Activated T-cell treated with anti-CD3 and anti-CD28 coated beads, Interleukin-2, amount 50 U/mL, for 24 hours (primary cell): ENCODE results near the gene TRIO.

Experiments used
- DNase-seq: peaks from one replicate; pipeline ENCODE4 v3.0.0-alpha.2; 2020
- H3K27ac Mint-ChIP-seq: 2 replicates; pipeline ENCODE4 v1.8.0; 2020; ENCODE audit warnings: mild to moderate bottlenecking, mixed read lengths
- H3K27me3 Mint-ChIP-seq: 2 replicates; pipeline ENCODE4 v1.8.0; 2020; ENCODE audit warnings: mixed read lengths
- H3K36me3 Mint-ChIP-seq: 2 replicates; pipeline ENCODE4 v1.8.0; 2020; ENCODE audit warnings: low read depth, mixed read lengths
- H3K4me1 Mint-ChIP-seq: 2 replicates; pipeline ENCODE4 v1.8.0; 2020; ENCODE audit warnings: low read depth, mixed read lengths
- H3K4me3 Mint-ChIP-seq: 2 replicates; pipeline ENCODE4 v1.8.0; 2020; ENCODE audit warnings: mild to moderate bottlenecking, moderate library complexity, mixed read lengths
- H3K9me3 Mint-ChIP-seq: 2 replicates; pipeline ENCODE4 v1.8.0; 2020; ENCODE audit warnings: mixed read lengths

The TRIO gene

DNA sequence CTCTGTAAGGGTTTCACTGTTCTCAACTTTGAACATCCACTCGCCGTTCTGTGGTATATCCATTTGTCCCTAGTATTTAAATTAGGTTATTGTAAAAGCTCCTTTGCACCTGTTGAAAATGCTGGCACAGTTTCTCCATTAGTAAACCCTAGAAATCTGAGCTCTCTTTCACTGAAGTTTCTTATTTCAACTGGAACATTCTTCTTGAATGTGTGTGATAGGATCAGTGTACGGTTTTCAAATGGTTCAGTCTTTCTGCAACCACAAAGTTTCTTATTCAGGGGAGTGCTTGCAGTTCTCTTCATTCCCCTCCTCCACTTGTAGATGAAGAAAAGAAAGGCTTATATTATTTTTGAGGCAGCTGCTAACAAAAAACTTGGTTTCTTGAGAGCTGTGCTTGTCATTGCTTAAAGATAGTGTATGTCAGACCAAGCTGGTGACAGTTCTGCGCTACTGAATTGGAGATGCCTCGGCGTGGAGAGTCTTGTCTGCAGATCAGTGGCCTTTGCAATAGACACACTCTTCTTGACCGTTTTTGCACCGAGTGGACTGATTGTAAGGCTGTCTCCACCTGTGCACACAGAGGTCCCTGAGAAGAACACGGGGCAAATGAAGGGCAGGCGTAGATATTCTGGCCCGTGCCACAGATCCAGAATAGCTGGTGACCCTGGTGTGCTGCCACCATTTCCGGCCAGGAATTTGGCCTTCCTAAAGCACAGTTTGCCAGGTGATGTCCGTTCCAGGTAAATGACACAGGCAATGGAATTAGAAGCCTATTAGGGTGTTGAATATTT is 102.2 kb downstream of the TRIO start:
- H3K27me3 Mint-ChIP-seq = peaks cover 15% of the 10 kb centered on the region
- H3K9me3 Mint-ChIP-seq = no peaks in the 10 kb centered on the region
- H3K4me1 Mint-ChIP-seq = no peaks in the 10 kb centered on the region
- no peaks in the 10 kb centered on the region for H3K36me3 Mint-ChIP-seq
- no peak overlapping the region for H3K4me3 Mint-ChIP-seq
- no peak overlapping the region for H3K27ac Mint-ChIP-seq
- no peak for DNase-seq

DNA sequence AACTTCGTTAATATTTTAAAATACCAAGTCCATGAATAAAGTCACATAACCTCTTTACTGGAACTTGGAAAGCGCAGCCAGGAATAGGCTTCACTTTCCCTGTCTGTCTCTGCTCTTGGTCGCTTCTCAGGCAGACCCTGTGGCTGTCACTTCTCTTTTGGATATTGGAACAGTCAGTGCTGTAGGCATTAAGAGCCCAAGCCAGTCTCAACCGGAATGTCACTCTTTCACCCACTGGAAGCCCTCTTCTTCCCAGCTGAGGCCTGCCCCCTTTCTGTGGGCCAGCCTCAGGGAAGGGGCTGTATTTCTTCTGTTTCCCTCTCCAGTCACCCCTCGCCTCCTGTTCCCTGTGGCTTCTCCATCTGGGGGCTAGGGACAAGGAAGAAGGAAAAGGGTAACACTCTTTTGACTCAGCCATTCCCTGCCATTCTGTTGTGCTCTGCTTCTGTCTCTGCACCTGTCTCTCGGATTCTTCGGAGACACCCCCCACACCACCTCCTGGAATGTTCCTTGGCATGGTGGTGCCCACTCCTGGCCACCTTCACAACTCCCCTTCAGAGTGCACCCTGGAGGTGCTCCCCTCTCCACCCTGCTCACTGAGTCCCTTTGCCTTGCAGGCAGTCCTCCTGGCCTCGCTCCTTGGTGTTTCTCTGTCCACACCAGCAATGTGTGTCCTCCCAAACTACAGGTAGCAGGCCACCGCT is 103.4 kb downstream of the TRIO start:
- Mint-ChIP-seq H3K4me3 (no peak overlapping the region), H3K36me3 (no peaks in the 10 kb centered on the region), H3K4me1 (no peaks in the 10 kb centered on the region), H3K27ac (no peak overlapping the region), H3K27me3 (peaks cover 16% of the 10 kb centered on the region), H3K9me3 (no peaks in the 10 kb centered on the region)
- DNase-seq = no peak

DNA sequence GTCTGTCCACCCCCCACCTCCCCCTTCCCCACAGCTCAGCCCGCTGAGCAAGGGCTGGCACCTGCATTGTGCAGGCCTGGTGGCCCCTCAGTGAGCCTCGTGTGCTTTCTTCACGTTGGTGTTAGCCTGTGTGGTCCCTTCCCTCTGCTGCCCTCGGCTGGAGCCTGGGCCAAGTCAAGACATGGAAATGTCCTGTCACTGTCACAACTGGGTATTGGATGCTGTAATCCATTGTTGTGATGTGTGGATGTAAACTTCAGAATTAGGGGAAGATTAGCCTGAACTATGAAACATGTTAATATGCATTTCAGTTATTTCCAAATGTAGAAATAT is 103.9 kb downstream of the TRIO start:
- H3K4me1 Mint-ChIP-seq = no peaks in the 10 kb centered on the region
- DNase-seq = no peak
- H3K4me3 Mint-ChIP-seq = no peak overlapping the region
- no peaks in the 10 kb centered on the region for H3K36me3 Mint-ChIP-seq
- H3K27ac Mint-ChIP-seq = no peak overlapping the region
- no peaks in the 10 kb centered on the region for H3K9me3 Mint-ChIP-seq
- H3K27me3 Mint-ChIP-seq = peaks cover 16% of the 10 kb centered on the region

GRCh38 chr5:14249258-14250082 is 106.3 kb downstream of the TRIO start:
- Mint-ChIP-seq H3K9me3 (no peaks in the 10 kb centered on the region), H3K36me3 (no peaks in the 10 kb centered on the region), H3K27me3 (peaks cover 14% of the 10 kb centered on the region), H3K4me1 (no peaks in the 10 kb centered on the region), H3K4me3 (no peak overlapping the region), H3K27ac (no peak overlapping the region)
- DNase-seq = no peak

DNA sequence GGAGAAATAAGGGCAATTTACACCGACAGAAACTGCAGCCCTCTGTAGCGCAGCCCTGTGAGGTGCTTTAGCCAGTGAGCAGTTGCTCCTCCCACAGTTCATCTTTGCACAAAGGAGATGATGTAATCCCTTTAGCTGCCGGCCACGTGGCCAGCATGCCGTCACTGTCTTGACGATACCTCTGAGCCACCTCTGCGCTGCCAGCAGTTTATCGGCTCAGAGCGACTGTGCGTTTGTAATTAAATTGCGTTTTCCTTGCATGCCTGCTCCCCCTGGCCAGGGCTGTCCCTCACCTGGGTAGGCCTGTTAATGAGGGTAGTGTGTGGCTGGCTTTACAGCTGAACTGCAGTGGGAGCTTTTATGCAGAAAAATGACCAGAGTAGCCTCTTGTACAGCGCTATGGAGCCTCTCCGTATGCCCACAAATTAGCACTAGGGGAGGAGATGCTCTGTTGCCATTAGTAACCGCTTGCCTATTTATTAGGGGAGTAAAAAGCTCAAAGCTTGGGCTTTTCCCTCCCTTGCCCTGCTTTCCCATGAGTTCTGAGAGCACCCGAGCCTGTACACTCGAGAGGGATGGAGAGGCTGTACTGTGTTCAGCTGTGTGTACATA is 107.0 kb downstream of the TRIO start:
- no peaks in the 10 kb centered on the region for H3K9me3 Mint-ChIP-seq
- peaks cover 14% of the 10 kb centered on the region for H3K27me3 Mint-ChIP-seq
- no peaks in the 10 kb centered on the region for H3K36me3 Mint-ChIP-seq
- no peak for DNase-seq
- no peak overlapping the region for H3K27ac Mint-ChIP-seq
- H3K4me3 Mint-ChIP-seq = no peak overlapping the region
- H3K4me1 Mint-ChIP-seq = no peaks in the 10 kb centered on the region

- no peaks in the 10 kb centered on the region for H3K4me1 Mint-ChIP-seq
- DNase-seq = no peak
- H3K36me3 Mint-ChIP-seq = no peaks in the 10 kb centered on the region
- peaks cover 14% of the 10 kb centered on the region for H3K27me3 Mint-ChIP-seq
- H3K27ac Mint-ChIP-seq = no peak overlapping the region
- H3K9me3 Mint-ChIP-seq = peaks cover 3% of the 10 kb centered on the region
- no peak overlapping the region for H3K4me3 Mint-ChIP-seq
These were observed 107.9 kb downstream of the TRIO start for GRCh38 chr5:14250748-14251701.

DNA sequence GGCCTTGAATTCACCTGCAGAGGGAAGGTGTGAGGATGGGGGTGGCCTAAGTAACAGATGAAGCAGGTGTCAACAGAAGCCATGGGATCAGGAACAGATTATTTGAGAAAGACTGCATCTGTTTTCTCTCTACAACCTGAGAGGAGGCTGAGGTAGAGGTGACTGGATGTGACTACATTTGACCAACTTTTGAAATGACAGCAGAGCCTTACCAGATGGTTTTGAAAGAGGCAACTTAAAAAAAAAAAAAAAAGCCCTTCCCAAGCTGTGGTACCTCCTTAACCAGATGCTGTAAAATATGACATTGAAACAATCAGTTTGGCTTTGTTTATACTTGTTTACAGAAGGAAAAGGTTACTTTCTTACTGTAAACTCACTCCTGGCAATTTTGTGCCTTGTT is 108.6 kb downstream of the TRIO start:
- H3K36me3 Mint-ChIP-seq = no peaks in the 10 kb centered on the region
- H3K27ac Mint-ChIP-seq = no peak overlapping the region
- H3K4me1 Mint-ChIP-seq = no peaks in the 10 kb centered on the region
- peaks cover 6% of the 10 kb centered on the region for H3K9me3 Mint-ChIP-seq
- peaks cover 9% of the 10 kb centered on the region for H3K27me3 Mint-ChIP-seq
- no peak for DNase-seq
- no peak overlapping the region for H3K4me3 Mint-ChIP-seq

DNA sequence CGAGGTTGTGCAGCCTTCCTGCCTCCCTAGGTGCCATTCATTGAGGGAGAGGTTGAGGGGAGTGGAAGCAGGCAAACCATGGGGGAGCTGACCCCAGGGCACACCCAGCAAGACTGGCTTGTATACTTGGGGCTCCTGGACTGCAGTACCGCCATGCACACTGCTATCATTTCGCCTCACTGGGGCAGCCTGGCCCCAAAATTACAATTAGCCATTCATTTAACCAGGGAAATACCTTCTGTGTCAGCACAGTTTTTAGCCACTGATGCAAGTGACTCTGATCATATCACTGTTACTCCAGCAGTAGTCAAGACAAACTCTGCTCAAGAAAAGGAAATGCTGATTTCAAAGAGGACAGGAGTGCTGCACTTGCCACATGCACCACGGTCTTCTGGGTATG is 109.7 kb downstream of the TRIO start:
- H3K4me1 Mint-ChIP-seq = no peaks in the 10 kb centered on the region

GRCh38 chr5:14254686-14255085 is 111.5 kb downstream of the TRIO start:
- no peak for DNase-seq
- H3K4me1 Mint-ChIP-seq = no peaks in the 10 kb centered on the region

More for the DNA sequence above, 109.7 kb downstream of the TRIO start:
- peaks cover 6% of the 10 kb centered on the region for H3K9me3 Mint-ChIP-seq
- H3K27ac Mint-ChIP-seq = no peak overlapping the region
- no peaks in the 10 kb centered on the region for H3K36me3 Mint-ChIP-seq
- no peak for DNase-seq
- H3K4me3 Mint-ChIP-seq = no peak overlapping the region
- peaks cover 15% of the 10 kb centered on the region for H3K27me3 Mint-ChIP-seq

GRCh38 chr5:14256026-14256690 is 113.0 kb downstream of the TRIO start:
- Mint-ChIP-seq H3K4me1 (no peaks in the 10 kb centered on the region), H3K27ac (no peak overlapping the region), H3K27me3 (peaks cover 12% of the 10 kb centered on the region), H3K9me3 (peaks cover 6% of the 10 kb centered on the region), H3K4me3 (no peak overlapping the region), H3K36me3 (no peaks in the 10 kb centered on the region)
- DNase-seq = no peak

More at GRCh38 chr5:14254686-14255085, 111.5 kb downstream of the TRIO start:
- Mint-ChIP-seq H3K9me3 (peaks cover 6% of the 10 kb centered on the region), H3K27me3 (peaks cover 13% of the 10 kb centered on the region), H3K4me3 (no peak overlapping the region), H3K27ac (no peak overlapping the region), H3K36me3 (no peaks in the 10 kb centered on the region)

- no peak overlapping the region for H3K4me3 Mint-ChIP-seq
- H3K4me1 Mint-ChIP-seq = no peaks in the 10 kb centered on the region
- H3K9me3 Mint-ChIP-seq = peaks cover 6% of the 10 kb centered on the region
- H3K27me3 Mint-ChIP-seq = peaks cover 17% of the 10 kb centered on the region
- no peak for DNase-seq
- H3K36me3 Mint-ChIP-seq = no peaks in the 10 kb centered on the region
- no peak overlapping the region for H3K27ac Mint-ChIP-seq
These were observed 113.7 kb downstream of the TRIO start for GRCh38 chr5:14256756-14257393.

DNA sequence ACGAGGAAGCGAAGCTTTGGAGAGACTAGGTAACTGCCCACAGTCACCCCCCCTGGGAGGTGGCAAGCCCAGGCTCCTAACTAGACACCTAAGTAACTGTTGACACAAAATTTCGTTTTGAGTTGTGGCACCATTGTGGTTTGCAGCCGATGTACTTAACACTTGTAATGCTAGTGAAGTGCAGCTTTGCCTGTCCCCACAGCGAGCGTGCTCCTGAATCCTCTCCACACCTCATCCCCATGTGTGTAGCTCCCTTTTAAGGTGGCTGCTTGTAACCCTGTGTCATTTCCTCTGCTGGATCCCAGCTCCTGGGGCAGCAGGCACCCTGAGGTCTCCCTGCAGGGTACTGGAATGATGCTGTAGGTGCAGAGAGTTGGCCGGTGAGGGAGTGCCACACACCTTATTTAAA is 114.9 kb downstream of the TRIO start:
- DNase-seq = no peak
- Mint-ChIP-seq H3K36me3 (no peaks in the 10 kb centered on the region), H3K9me3 (peaks cover 6% of the 10 kb centered on the region), H3K27me3 (peaks cover 26% of the 10 kb centered on the region), H3K4me3 (no peak overlapping the region), H3K4me1 (no peaks in the 10 kb centered on the region), H3K27ac (no peak overlapping the region)

- H3K4me3 Mint-ChIP-seq = no peak overlapping the region
- H3K27ac Mint-ChIP-seq = no peak overlapping the region
- no peak for DNase-seq
These were observed 115.7 kb downstream of the TRIO start for GRCh38 chr5:14258840-14259239.

More at GRCh38 chr5:14258840-14259239, 115.7 kb downstream of the TRIO start:
- Mint-ChIP-seq H3K36me3 (no peaks in the 10 kb centered on the region), H3K4me1 (no peaks in the 10 kb centered on the region), H3K9me3 (peaks cover 6% of the 10 kb centered on the region), H3K27me3 (peaks cover 32% of the 10 kb centered on the region)
